ENCODE measurements around the gene CCDC32. TPM values are rescaled to one million over a fixed set of nuclear protein-coding genes. Genes with fewer than 3 reads are reported as not detected.

Gene CCDC32
- polyA plus RNA-seq, 2 of the 4 experiments (the other 2 are of a cell fraction) = 9.7 to 27.0 TPM

GRCh38 chr15:40593588-40594428 is 29.0 kb upstream of the CCDC32 start, which contains the start of gene KNL1:
TSS of gene KNL1 (plus strand) at chr15:40594249. CDS start at chr15:40602932, 8,683 bp downstream.
- Histone ChIP-seq H3K4me1 (peaks cover 19% of the 10 kb centered on the region; the same call in 2 of the 3 replicates), H3K9me3 (no peaks in the 10 kb centered on the region), H3K27ac (peak within 1 kb of the TSS; percentile 93 to 96), H3K4me3 (peak within 1 kb of the TSS; percentile 65), H3K4me2 (peak within 1 kb of the TSS; percentile 85)
- ChIA-PET POLR2A (no interaction called here), CTCF (interaction anchor here (1.1 kb wide), 1 partner anchor 74 kb away, joined by 6 read pairs; no protein-coding TSS in a partner anchor)
- TF ChIP-seq ZFP36 (IDR thresholded peaks at IDR 0.05; ENCODE audit: borderline replicate concordance, partially characterized antibody) (no peak), MAX (IDR thresholded peaks at IDR 0.05) (peak; percentile 68), KDM1A (IDR thresholded peaks at IDR 0.05; ENCODE audit: low read depth) (no peak), RCOR1 (IDR thresholded peaks at IDR 0.05; ENCODE audit: low read depth, low read length) (no peak), BHLHE40 (IDR thresholded peaks at IDR 0.05; ENCODE audit: low read depth, low read length) (no peak), ELK1 (IDR thresholded peaks at IDR 0.05; ENCODE audit: low read depth, low read length) (no peak), SREBF2 (IDR thresholded peaks at IDR 0.05) (peak; percentile 87), CEBPB (IDR thresholded peaks at IDR 0.05) (peak; percentile 93 to 99), E2F6 (IDR thresholded peaks at IDR 0.05; ENCODE audit: borderline replicate concordance, low read depth) (peak; percentile 35; the same call in 1 of the 2 replicates), MAZ (IDR thresholded peaks at IDR 0.05; ENCODE audit: borderline replicate concordance, low read depth, low read length) (no peak), POLR2AphosphoS2 (conservative IDR thresholded peaks at IDR 0.05; ENCODE audit: low read length) (no peak), HDAC2 (IDR thresholded peaks at IDR 0.05) (peak; percentile 81; the same call in 1 of the 2 replicates), FOSL2 (IDR thresholded peaks at IDR 0.05) (no peak), FOSL2 (CRISPR knock-in tag; IDR thresholded peaks at IDR 0.05) (peak; percentile 51), PHF8 (IDR thresholded peaks at IDR 0.05; ENCODE audit: borderline replicate concordance, low read depth) (no peak; the same call in 1 of the 2 replicates), KDM5A (IDR thresholded peaks at IDR 0.05) (peak; percentile 55; the same call in 1 of the 2 replicates), JUNB (IDR thresholded peaks at IDR 0.05) (no peak), JUN (IDR thresholded peaks at IDR 0.05) (peak in 1 of 2 experiments; percentile 29; a peak in 1 of 5 replicates), CHD2 (IDR thresholded peaks at IDR 0.05; ENCODE audit: low read length, partially characterized antibody) (no peak), HMGXB4 (CRISPR knock-in tag; IDR thresholded peaks at IDR 0.05; ENCODE audit: borderline replicate concordance) (peak; percentile 55; the same call in 1 of the 2 replicates)
- WGBS (ENCODE audit: missing lambda C conversion rate) = 2% methylated on average over 36 of the region's 41 CpGs
- peak; percentile 80 to 87 for ATAC-seq
- FAIRE-seq = no peak
- DNase-seq (ENCODE audit: low read depth in 1 of 2, low spot score in 1 of 2) = peak; percentile 64 to 93

GRCh38 chr15:40593165-40593564 is 28.3 kb upstream of the CCDC32 start:
- TF ChIP-seq NR3C1 (IDR thresholded peaks at IDR 0.05) = no peak
- TF ChIP-seq TP53 (CRISPR knock-in tag; IDR thresholded peaks at IDR 0.05) = no peak
- TF ChIP-seq POLR2AphosphoS2 (conservative IDR thresholded peaks at IDR 0.05; ENCODE audit: low read length) = no peak
- no peak for ATAC-seq
- FAIRE-seq = no peak
- POLR2A ChIA-PET = no interaction called here
- Histone ChIP-seq H3K4me1 (peaks cover 13% of the 10 kb centered on the region; the same call in 2 of the 3 replicates), H3K4me2 (peak overlapping the region; percentile 44), H3K9me3 (no peaks in the 10 kb centered on the region), H3K27ac (no peak overlapping the region), H3K4me3 (no peak overlapping the region)
- 31% methylated on average over 2 of the region's 2 CpGs for WGBS (ENCODE audit: missing lambda C conversion rate)
- CTCF ChIA-PET = interaction anchor here (1.1 kb wide), 1 partner anchor 74 kb away, joined by 6 read pairs; no protein-coding TSS in a partner anchor
- DNase-seq (ENCODE audit: low read depth in 1 of 2, low spot score in 1 of 2) = no peak

Data from A549 (cell line).